Mucosa of rectum (tissue), 2 donors: ENCODE results near the gene BICC1.
A peak's percentile ranks its signal among the peaks of the same experiment; 100 is the strongest.

Experiments used
- H3K27ac ChIP-seq, 2 donors: one replicate each; pipeline ENCODE4 v1.7.0; 2013; ENCODE audit warnings: inconsistent platforms in 2 of 2, low read depth in 2 of 2, low read length in 2 of 2
- H3K27me3 ChIP-seq, 2 donors: one replicate each; pipeline ENCODE4 v1.7.0; 2013; ENCODE audit warnings: low read length in 2 of 2; ENCODE audit not compliant: control insufficient read depth in 2 of 2, insufficient read depth in 2 of 2
- H3K36me3 ChIP-seq, 2 donors: one replicate each; pipeline ENCODE4 v1.7.0; 2013; ENCODE audit warnings: low read length in 2 of 2; ENCODE audit not compliant: control insufficient read depth in 2 of 2, insufficient read depth in 2 of 2
- H3K4me1 ChIP-seq, 2 donors: one replicate each; pipeline ENCODE4 v1.7.0; 2013; ENCODE audit warnings: low read length in 2 of 2, mild to moderate bottlenecking in 1 of 2; ENCODE audit not compliant: control insufficient read depth in 2 of 2, insufficient read depth in 2 of 2
- H3K4me3 ChIP-seq, 2 donors: one replicate each; pipeline ENCODE4 v1.7.0; 2013; ENCODE audit warnings: low read length in 2 of 2
- H3K9ac ChIP-seq, 2 donors: one replicate each; pipeline ENCODE4 v1.7.0; 2013; ENCODE audit warnings: low read length in 2 of 2, low read depth in 1 of 2, mild to moderate bottlenecking in 1 of 2
- H3K9me3 ChIP-seq, 2 donors: one replicate each; pipeline ENCODE4 v1.7.0; 2013; ENCODE audit warnings: low read length in 2 of 2; ENCODE audit not compliant: control insufficient read depth in 2 of 2
- donor health status: healthy.
- donor health status: Normal muscosa, but diverticular disease.

Gene BICC1

GRCh38 chr10:58512491-58513187, at the start of gene BICC1:
TSS of gene BICC1 (plus strand) at chr10:58512872. CDS start at chr10:58513144, 272 bp downstream.
- no peaks in the 10 kb centered on the region for H3K36me3 ChIP-seq
- peak within 1 kb of the TSS; percentile 59 to 67 for H3K27ac ChIP-seq
- peak within 1 kb of the TSS; percentile 29 to 61 for H3K9ac ChIP-seq
- H3K4me3 ChIP-seq: peak within 1 kb of the TSS; percentile 66 to 80
- H3K27me3 ChIP-seq: peaks cover 0 to 3% of the 10 kb centered on the region in 2 donors
- no peaks in the 10 kb centered on the region for H3K9me3 ChIP-seq
- H3K4me1 ChIP-seq: peaks cover 0 to 10% of the 10 kb centered on the region in 2 donors

GRCh38 chr10:58464956-58465355, 47.7 kb upstream of the BICC1 start:
- no peak overlapping the region for H3K9ac ChIP-seq
- no peak overlapping the region for H3K27ac ChIP-seq
- H3K36me3 ChIP-seq: no peaks in the 10 kb centered on the region
- no peaks in the 10 kb centered on the region for H3K9me3 ChIP-seq
- no peak overlapping the region for H3K4me3 ChIP-seq
- H3K4me1 ChIP-seq: peaks cover 0 to 2% of the 10 kb centered on the region in 2 donors
- no peaks in the 10 kb centered on the region for H3K27me3 ChIP-seq

GRCh38 chr10:58465629-58466028, 47.0 kb upstream of the BICC1 start:
- Histone ChIP-seq H3K27me3 (no peaks in the 10 kb centered on the region), H3K4me1 (peaks cover 0 to 2% of the 10 kb centered on the region in 2 donors), H3K9me3 (no peaks in the 10 kb centered on the region), H3K36me3 (no peaks in the 10 kb centered on the region), H3K9ac (no peak overlapping the region), H3K4me3 (no peak overlapping the region), H3K27ac (no peak overlapping the region)

GRCh38 chr10:58467931-58468635, 44.6 kb upstream of the BICC1 start:
- no peak overlapping the region for H3K27ac ChIP-seq
- H3K9ac ChIP-seq: no peak overlapping the region
- no peak overlapping the region for H3K4me3 ChIP-seq
- peaks cover 0 to 2% of the 10 kb centered on the region in 2 donors for H3K4me1 ChIP-seq
- H3K27me3 ChIP-seq: no peaks in the 10 kb centered on the region
- no peaks in the 10 kb centered on the region for H3K36me3 ChIP-seq
- H3K9me3 ChIP-seq: no peaks in the 10 kb centered on the region

- H3K36me3 ChIP-seq: no peaks in the 10 kb centered on the region
- no peak overlapping the region for H3K27ac ChIP-seq
- no peaks in the 10 kb centered on the region for H3K27me3 ChIP-seq
- H3K9me3 ChIP-seq: no peaks in the 10 kb centered on the region
- H3K4me3 ChIP-seq: no peak overlapping the region
- no peak overlapping the region for H3K9ac ChIP-seq
- no peaks in the 10 kb centered on the region for H3K4me1 ChIP-seq
These were observed 38.7 kb upstream of the BICC1 start for GRCh38 chr10:58473976-58474375.

- Histone ChIP-seq H3K27ac (no peak overlapping the region), H3K36me3 (no peaks in the 10 kb centered on the region), H3K27me3 (no peaks in the 10 kb centered on the region), H3K4me3 (no peak overlapping the region), H3K4me1 (no peaks in the 10 kb centered on the region), H3K9me3 (no peaks in the 10 kb centered on the region), H3K9ac (no peak overlapping the region)
These were observed 37.1 kb upstream of the BICC1 start for GRCh38 chr10:58475322-58476277.

GRCh38 chr10:58477122-58477521, 35.5 kb upstream of the BICC1 start:
- Histone ChIP-seq H3K27me3 (no peaks in the 10 kb centered on the region), H3K9me3 (no peaks in the 10 kb centered on the region), H3K36me3 (no peaks in the 10 kb centered on the region), H3K9ac (no peak overlapping the region), H3K27ac (no peak overlapping the region), H3K4me1 (no peaks in the 10 kb centered on the region), H3K4me3 (no peak overlapping the region)

- Histone ChIP-seq H3K9ac (peak overlapping the region in 1 of 2 donors; percentile 32), H3K27me3 (no peaks in the 10 kb centered on the region), H3K4me1 (no peaks in the 10 kb centered on the region), H3K27ac (no peak overlapping the region), H3K36me3 (no peaks in the 10 kb centered on the region), H3K9me3 (no peaks in the 10 kb centered on the region), H3K4me3 (no peak overlapping the region)
These were observed 34.8 kb upstream of the BICC1 start for GRCh38 chr10:58477902-58478301.

GRCh38 chr10:58479045-58479444, 33.6 kb upstream of the BICC1 start:
- Histone ChIP-seq H3K9me3 (no peaks in the 10 kb centered on the region), H3K27ac (no peak overlapping the region), H3K36me3 (no peaks in the 10 kb centered on the region), H3K4me1 (no peaks in the 10 kb centered on the region), H3K4me3 (no peak overlapping the region), H3K27me3 (no peaks in the 10 kb centered on the region), H3K9ac (no peak overlapping the region)

GRCh38 chr10:58480321-58480720, 32.4 kb upstream of the BICC1 start:
- no peak overlapping the region for H3K9ac ChIP-seq
- H3K36me3 ChIP-seq: no peaks in the 10 kb centered on the region
- no peaks in the 10 kb centered on the region for H3K4me1 ChIP-seq
- H3K9me3 ChIP-seq: no peaks in the 10 kb centered on the region
- no peaks in the 10 kb centered on the region for H3K27me3 ChIP-seq
- H3K4me3 ChIP-seq: no peak overlapping the region
- no peak overlapping the region for H3K27ac ChIP-seq
